ENCODE data around the gene RNF150.

- TF ChIP-seq, protein P1, sequence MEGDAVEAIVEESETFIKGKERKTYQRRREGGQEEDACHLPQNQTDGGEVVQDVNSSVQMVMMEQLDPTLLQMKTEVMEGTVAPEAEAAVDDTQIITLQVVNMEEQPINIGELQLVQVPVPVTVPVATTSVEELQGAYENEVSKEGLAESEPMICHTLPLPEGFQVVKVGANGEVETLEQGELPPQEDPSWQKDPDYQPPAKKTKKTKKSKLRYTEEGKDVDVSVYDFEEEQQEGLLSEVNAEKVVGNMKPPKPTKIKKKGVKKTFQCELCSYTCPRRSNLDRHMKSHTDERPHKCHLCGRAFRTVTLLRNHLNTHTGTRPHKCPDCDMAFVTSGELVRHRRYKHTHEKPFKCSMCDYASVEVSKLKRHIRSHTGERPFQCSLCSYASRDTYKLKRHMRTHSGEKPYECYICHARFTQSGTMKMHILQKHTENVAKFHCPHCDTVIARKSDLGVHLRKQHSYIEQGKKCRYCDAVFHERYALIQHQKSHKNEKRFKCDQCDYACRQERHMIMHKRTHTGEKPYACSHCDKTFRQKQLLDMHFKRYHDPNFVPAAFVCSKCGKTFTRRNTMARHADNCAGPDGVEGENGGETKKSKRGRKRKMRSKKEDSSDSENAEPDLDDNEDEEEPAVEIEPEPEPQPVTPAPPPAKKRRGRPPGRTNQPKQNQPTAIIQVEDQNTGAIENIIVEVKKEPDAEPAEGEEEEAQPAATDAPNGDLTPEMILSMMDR (IDR thresholded peaks at IDR 0.05; ENCODE audit: low read depth, low read length), result no peak
- TF ChIP-seq EZH2phosphoT487 (IDR thresholded peaks at IDR 0.05; ENCODE audit: low read depth), result no peak
These were observed 138.2 kb downstream of the RNF150 start for GRCh38 chr4:140995058-140995457.

All from OCI-LY3 (cell line).